ENCODE measurements around the gene ABCG1. TPM values are rescaled to one million over a fixed set of nuclear protein-coding genes. Genes with fewer than 3 reads are reported as not detected.

ABCG1 gene
- total RNA-seq, 2 experiments from 2014 or later: 22.2 to 24.6 TPM

DNA sequence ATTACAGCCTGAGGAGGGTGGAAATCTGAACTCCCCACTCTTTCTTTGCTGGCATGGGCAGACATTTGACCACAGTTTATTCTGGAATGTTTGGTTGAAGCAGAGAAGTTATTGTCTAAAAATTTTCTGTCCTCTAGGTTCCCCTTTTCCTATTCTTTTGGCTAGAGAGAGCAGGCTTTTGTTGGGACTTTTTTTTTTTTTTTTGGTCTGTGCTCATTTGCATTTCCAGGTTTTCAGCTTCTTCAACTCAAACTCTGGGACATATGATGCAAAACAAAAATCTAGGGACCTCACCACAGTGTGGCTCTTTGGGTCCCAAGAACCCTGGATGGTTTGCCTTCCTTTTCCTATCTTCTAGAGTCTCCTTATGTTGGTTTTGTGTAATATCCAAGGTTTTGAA, 10.9 kb upstream of the ABCG1 start:
- ChIA-PET POLR2A (no interaction called here), CTCF (interaction anchor here (1.3 kb wide), 1 partner anchor 50 kb away, joined by 5 read pairs; no protein-coding TSS in a partner anchor)
- H3K4me3 Mint-ChIP-seq: no peak overlapping the region
- H3K36me3 Mint-ChIP-seq: no peaks in the 10 kb centered on the region
- intact Hi-C loops (cut with micrococcal nuclease): no loop called here
- H3K4me1 Mint-ChIP-seq (ENCODE audit: low read depth): no peaks in the 10 kb centered on the region
- H3K27ac Mint-ChIP-seq: no peak overlapping the region
- DNase-seq: no peak
- no peaks in the 10 kb centered on the region for H3K27me3 Mint-ChIP-seq
- H3K9me3 Mint-ChIP-seq: no peaks in the 10 kb centered on the region

GRCh38 chr21:42208801-42209490, 10.0 kb upstream of the ABCG1 start:
- CTCF ChIA-PET: interaction anchor here (1.3 kb wide), 1 partner anchor 50 kb away, joined by 5 read pairs; no protein-coding TSS in a partner anchor
- POLR2A ChIA-PET: interaction anchor here (1.6 to 1.8 kb wide), 2 partner anchors 21 to 29 kb away, joined by 4 read pairs; no protein-coding TSS in a partner anchor
- Mint-ChIP-seq H3K4me1 (ENCODE audit: low read depth) (no peaks in the 10 kb centered on the region), H3K27me3 (no peaks in the 10 kb centered on the region), H3K36me3 (no peaks in the 10 kb centered on the region), H3K27ac (no peak overlapping the region), H3K4me3 (no peak overlapping the region), H3K9me3 (no peaks in the 10 kb centered on the region)
- intact Hi-C loops (cut with micrococcal nuclease): no loop called here
- no peak for DNase-seq

DNA sequence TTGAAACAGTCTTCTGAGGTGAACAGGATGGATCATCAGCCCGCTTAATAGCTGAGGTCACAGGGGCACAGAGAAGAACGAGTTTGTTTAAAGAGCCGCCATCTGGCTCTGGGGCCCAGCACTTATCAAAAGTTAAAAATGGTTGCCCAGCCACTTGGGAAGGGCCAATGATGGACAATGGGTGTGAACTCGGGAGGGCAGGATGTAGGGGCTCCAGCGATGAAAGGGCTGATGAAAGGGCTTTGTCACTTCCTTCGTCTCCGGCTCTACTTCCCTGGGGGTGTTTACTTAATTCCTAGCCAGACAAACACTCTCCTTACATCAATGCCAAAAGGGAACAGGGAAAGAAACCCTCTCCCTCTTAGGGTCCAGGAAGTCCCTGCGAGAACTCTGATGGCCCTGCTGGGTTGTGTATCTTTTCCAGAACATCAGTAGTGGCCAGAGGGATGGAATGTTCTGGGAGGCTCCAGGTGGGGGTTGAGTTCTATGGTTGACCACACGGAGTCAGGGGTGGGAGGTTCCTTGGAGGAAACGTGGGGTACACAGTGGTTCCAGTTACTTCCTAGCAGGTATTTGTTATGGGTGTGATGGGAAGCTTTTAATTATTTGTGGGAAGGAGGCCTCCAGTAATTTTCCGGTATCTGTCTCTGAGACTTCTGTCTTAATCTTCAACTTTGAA, 9.0 kb upstream of the ABCG1 start:
- intact Hi-C loops (cut with micrococcal nuclease): no loop called here
- H3K9me3 Mint-ChIP-seq: no peaks in the 10 kb centered on the region
- H3K36me3 Mint-ChIP-seq: no peaks in the 10 kb centered on the region
- no peak overlapping the region for H3K4me3 Mint-ChIP-seq
- H3K27ac Mint-ChIP-seq: no peak overlapping the region
- H3K27me3 Mint-ChIP-seq: no peaks in the 10 kb centered on the region
- POLR2A ChIA-PET: interaction anchor here (1.6 to 1.8 kb wide), 2 partner anchors 22 to 28 kb away, joined by 4 read pairs; no protein-coding TSS in a partner anchor
- CTCF ChIA-PET: no interaction called here
- H3K4me1 Mint-ChIP-seq (ENCODE audit: low read depth): no peaks in the 10 kb centered on the region
- no peak for DNase-seq

DNA sequence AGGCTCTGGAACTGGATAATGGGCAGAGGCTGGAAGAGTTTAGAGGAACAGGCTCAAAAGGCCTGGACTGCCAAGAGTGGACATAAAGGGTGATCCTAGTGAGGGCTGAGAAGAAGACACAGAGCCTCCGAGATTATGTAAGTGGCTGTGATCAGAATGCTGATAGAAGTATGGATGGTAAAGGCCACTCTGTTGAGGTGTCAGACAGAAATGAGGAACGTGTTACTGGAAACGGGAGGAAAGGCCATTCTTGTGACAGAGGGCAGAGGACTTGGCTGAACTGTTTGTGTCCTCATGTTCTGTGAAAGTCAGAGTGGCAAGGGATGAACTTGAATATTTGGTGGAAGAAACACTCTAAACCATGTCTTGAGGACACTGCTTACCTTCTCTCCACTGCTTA, 6.7 kb upstream of the ABCG1 start:
- no peak for DNase-seq

DNA sequence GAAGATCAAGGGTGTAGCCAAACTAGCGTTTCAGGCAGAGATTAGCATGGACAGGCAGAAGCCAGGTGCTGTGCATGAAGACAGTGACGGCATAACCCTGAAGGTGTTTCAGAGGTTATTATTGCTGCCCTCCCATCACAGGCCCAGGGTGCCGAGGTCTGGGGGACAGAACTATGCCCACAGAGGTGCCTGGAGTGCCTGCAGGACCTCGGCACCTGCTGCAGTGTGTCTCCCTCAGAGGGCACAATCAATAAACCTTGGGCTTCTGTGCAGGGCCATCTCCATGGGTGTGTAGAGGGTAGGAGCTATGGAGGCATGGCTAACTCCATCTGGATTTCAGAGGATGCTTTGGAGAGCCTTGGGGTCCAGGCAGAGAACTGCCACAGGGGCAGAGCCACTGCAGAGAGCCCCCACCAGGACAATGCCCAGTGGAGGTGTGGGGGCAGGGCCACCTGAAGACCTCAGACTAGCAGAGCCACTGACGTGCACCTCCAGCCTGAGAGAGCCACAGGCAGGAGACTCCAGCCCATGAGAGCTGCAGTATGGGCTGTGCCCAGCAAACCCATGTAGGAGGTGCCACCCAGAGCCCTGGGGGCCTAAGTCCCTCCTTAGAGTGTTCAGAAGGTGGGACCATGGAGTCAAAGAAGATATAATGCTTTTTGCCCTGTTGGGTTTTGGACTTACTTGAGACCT, 5.7 kb upstream of the ABCG1 start:
- H3K27ac Mint-ChIP-seq: no peak overlapping the region
- POLR2A ChIA-PET: no interaction called here

More for the DNA sequence above, 6.7 kb upstream of the ABCG1 start:
- CTCF ChIA-PET: no interaction called here
- no peak overlapping the region for H3K27ac Mint-ChIP-seq
- H3K4me3 Mint-ChIP-seq: no peak overlapping the region
- POLR2A ChIA-PET: no interaction called here
- H3K9me3 Mint-ChIP-seq: peaks cover 16% of the 10 kb centered on the region
- intact Hi-C loops (cut with micrococcal nuclease): no loop called here
- no peaks in the 10 kb centered on the region for H3K27me3 Mint-ChIP-seq
- no peaks in the 10 kb centered on the region for H3K4me1 Mint-ChIP-seq (ENCODE audit: low read depth)
- no peaks in the 10 kb centered on the region for H3K36me3 Mint-ChIP-seq

DNA sequence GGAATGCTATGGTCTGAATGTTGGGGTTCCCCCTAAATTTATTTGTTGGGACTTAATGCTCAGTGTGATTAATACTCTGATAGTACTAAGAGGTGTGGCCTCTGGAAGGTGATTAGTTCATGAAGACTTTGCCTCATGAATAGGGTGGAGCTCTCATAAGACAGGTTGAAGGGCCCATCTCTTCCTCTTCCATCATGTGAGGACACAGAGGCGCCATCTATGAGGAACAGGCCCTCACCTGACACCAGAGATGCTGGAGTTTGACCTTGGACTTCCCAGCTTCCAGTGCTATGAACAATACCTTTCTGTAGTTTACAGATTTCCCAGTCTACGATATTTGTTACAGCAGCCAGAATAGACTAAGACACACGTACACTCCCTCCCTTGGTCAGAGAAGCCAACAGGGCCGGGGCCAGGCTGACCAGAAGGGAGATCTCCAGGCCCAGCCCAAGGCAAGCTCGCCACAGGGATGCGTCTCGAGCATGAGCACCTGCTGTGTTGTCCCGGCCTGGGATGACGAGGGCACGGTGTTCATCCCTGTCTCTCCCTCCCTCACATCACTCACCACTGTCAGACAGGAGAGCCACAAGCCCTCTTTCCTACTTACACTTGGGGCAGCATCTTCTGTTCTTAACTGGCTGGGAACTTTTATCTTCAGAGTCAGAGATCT, 4.7 kb upstream of the ABCG1 start:
- ChIA-PET CTCF (interaction anchor here (2.0 kb wide), 1 partner anchor 69 kb away, joined by 6 read pairs; no protein-coding TSS in a partner anchor), POLR2A (no interaction called here)
- no peak for DNase-seq
- H3K27me3 Mint-ChIP-seq: no peaks in the 10 kb centered on the region
- no peaks in the 10 kb centered on the region for H3K4me1 Mint-ChIP-seq (ENCODE audit: low read depth)
- no peak overlapping the region for H3K4me3 Mint-ChIP-seq
- H3K9me3 Mint-ChIP-seq: peaks cover 16% of the 10 kb centered on the region
- H3K27ac Mint-ChIP-seq: no peak overlapping the region
- no peaks in the 10 kb centered on the region for H3K36me3 Mint-ChIP-seq
- intact Hi-C loops (cut with micrococcal nuclease): no loop called here

More for the DNA sequence above, 5.7 kb upstream of the ABCG1 start:
- intact Hi-C loops (cut with micrococcal nuclease): no loop called here
- Mint-ChIP-seq H3K36me3 (no peaks in the 10 kb centered on the region), H3K27me3 (no peaks in the 10 kb centered on the region), H3K9me3 (peaks cover 16% of the 10 kb centered on the region), H3K4me3 (no peak overlapping the region), H3K4me1 (ENCODE audit: low read depth) (no peaks in the 10 kb centered on the region)
- CTCF ChIA-PET: interaction anchor here (0.7 kb wide), 1 partner anchor 13 kb away, joined by 3 read pairs; no protein-coding TSS in a partner anchor
- peak; percentile 5 for DNase-seq

GRCh38 chr21:42214921-42215320, 4.0 kb upstream of the ABCG1 start:
- Mint-ChIP-seq H3K36me3 (no peaks in the 10 kb centered on the region), H3K9me3 (peaks cover 16% of the 10 kb centered on the region), H3K27me3 (no peaks in the 10 kb centered on the region), H3K4me1 (ENCODE audit: low read depth) (no peaks in the 10 kb centered on the region), H3K4me3 (no peak overlapping the region), H3K27ac (no peak overlapping the region)
- intact Hi-C loops (cut with micrococcal nuclease): no loop called here
- ChIA-PET CTCF (interaction anchor here (2.0 kb wide), 1 partner anchor 70 kb away, joined by 6 read pairs; no protein-coding TSS in a partner anchor), POLR2A (no interaction called here)
- DNase-seq: peak; percentile 5

DNA sequence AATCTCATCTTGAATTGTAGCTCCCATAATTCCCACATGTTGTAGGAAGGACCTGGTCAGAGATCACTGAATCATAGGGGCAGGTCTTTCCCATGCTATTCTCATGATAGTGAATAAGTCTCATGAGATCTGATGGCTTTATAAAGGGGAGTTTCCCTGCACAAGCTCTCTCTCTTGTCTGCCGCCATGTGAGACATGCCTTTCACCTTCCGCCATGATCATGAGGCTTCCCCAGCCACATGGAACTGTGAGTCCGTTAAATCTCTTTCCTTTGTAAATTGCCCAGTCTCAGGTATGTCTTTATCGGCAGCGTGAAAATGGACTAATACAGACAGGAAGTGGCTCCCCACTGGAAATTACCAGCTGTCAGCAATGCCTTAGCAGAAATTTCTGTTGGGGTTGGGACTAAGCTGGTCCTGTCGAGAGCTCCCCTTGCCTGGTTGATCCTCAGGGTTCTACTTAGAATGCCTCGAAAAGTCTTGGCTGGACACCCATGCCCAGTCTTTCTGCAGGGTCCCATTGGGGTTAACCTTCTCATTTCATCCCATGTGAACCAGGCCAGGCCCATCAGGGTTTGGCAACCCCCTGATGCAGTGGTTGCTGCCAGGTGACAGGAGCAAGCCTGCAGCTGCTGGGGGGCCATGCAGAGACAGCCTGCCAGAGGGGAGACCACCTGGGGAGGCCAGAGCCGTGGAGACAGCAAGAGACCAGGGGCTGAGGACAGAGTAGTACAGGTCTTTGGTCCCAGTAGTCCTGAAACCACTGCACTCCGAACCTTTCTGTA, 2.8 kb upstream of the ABCG1 start:
- Mint-ChIP-seq H3K9me3 (peaks cover 16% of the 10 kb centered on the region), H3K27me3 (no peaks in the 10 kb centered on the region), H3K36me3 (no peaks in the 10 kb centered on the region), H3K4me3 (no peak overlapping the region), H3K4me1 (ENCODE audit: low read depth) (peaks cover 3% of the 10 kb centered on the region), H3K27ac (no peak overlapping the region)
- ChIA-PET POLR2A (no interaction called here), CTCF (no interaction called here)
- peak; percentile 7 for DNase-seq
- intact Hi-C loops (cut with micrococcal nuclease): no loop called here

DNA sequence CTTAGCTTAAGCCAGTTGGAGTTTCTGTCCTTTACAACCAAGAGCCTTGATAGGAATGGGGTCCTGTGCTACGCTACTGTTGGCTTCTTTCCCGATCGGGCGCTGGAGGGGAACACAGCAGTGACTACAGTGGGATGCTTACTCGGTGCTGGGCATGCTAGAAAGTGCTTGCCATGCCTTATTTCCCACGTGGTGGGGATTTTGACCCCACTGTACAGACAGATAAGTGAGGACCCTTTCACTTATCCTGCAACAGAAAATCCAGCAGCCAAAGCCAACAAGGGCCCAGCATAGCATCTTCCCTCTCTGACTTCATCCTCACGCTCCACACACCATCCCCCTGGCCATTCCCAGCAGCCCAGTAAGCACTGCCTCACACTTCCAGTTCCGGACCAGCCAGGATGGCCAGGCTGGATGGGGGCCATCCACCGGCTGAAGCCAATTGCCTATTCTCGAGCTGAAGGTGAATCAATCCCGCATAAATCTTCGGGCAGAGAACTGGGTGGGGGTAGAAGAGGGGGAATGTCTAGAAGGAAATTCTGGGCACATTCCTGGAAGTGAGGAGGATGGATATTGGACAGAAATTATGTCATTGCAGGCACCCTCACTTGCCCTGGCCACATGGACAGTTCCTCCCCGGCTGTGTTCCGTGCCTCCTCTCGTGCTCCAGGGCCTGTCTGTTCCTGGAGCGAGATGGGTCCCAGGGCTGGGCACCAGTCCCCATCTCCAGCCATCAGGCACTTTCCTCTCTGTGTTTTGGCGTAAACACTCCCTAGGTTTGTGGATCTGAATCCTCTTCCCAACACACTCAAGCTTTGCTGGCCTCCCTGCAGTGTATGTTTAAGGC, 2.0 kb upstream of the ABCG1 start:
- Mint-ChIP-seq H3K4me3 (no peak overlapping the region), H3K27ac (no peak overlapping the region), H3K4me1 (ENCODE audit: low read depth) (peaks cover 11% of the 10 kb centered on the region), H3K9me3 (peaks cover 16% of the 10 kb centered on the region), H3K36me3 (no peaks in the 10 kb centered on the region), H3K27me3 (no peaks in the 10 kb centered on the region)
- ChIA-PET CTCF (interaction anchor here (0.6 kb wide), 1 partner anchor 26 kb away, joined by 3 read pairs; no protein-coding TSS in a partner anchor), POLR2A (interaction anchor here (4.8 kb wide), 1 partner anchor 29 kb away, joined by 20 read pairs; no protein-coding TSS in a partner anchor)
- no peak for DNase-seq
- intact Hi-C loops (cut with micrococcal nuclease): no loop called here

DNA sequence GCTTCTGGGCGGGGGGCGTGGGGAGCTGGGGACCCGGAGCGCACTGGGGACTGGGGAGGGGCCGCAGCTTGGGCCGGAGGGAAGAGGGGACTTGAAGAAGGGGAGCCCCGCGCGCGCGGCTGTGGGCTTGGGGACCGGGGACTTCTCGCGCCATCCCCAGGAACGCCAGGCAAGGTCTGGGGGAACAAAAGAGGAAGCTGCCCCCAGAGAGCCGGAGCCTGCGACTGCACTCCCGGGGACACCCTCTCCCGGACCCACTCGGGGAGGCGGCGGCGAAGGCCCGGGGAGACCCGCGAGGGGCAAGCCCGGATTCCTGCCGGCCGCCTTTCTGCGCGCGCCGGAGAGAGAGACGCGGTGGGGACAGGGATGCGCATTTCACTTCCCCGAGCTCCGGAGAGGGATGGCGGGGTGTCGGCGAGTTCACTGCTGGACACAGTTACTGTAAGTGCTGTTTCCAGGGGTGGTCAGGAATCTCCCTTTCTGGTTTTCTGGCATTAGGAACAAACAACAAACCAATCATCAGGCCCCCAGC, 732 bp downstream of the ABCG1 start:
- intact Hi-C loops (cut with micrococcal nuclease): loop anchor here (1.0 kb wide), 3 partner anchors 9 to 31 kb away; no protein-coding TSS in a partner anchor
- CTCF ChIA-PET: interaction anchor here (1.0 to 4.0 kb wide), 12 partner anchors 9 to 162 kb away, joined by 3 to 33 read pairs (median 6); no protein-coding TSS in a partner anchor
- DNase-seq: no peak

More for the DNA sequence above, 732 bp downstream of the ABCG1 start:
- Mint-ChIP-seq H3K27me3 (no peaks in the 10 kb centered on the region), H3K36me3 (no peaks in the 10 kb centered on the region), H3K4me1 (ENCODE audit: low read depth) (peaks cover 21% of the 10 kb centered on the region), H3K9me3 (peaks cover 16% of the 10 kb centered on the region), H3K4me3 (peak overlapping the region; percentile 78), H3K27ac (peak overlapping the region; percentile 85)
- POLR2A ChIA-PET: interaction anchor here (0.7 to 4.8 kb wide), 9 partner anchors 9 to 217 kb away, joined by 3 to 121 read pairs (median 11); no protein-coding TSS in a partner anchor
